Mammary epithelial cell (primary cell): ENCODE results near the gene MSGN1.
"Not testable (repeated sequence)": the region's sequence is repeated elsewhere in the genome, so short reads cannot be mapped to it uniquely, and the experiment has no call there.

ENCODE experiments used
- CTCF ChIP-seq, 2 donors: IDR thresholded peaks in 1 of 2; conservative IDR thresholded peaks in 1 of 2; 2 replicates each; pipeline ENCODE4 v1.5.1; 2011 to 2012; ENCODE audit warnings: inconsistent platforms in 2 of 2, low read length in 2 of 2, mild to moderate bottlenecking in 2 of 2, control low read depth in 1 of 2, low read depth in 1 of 2; ENCODE audit not compliant: insufficient read depth in 1 of 2; ENCODE audit errors: extremely low read depth in 1 of 2
- EZH2 ChIP-seq: IDR thresholded peaks from 2 replicates; pipeline ENCODE4 v1.6.1; 2012; ENCODE audit warnings: low read length, inconsistent platforms, borderline replicate concordance

- TF ChIP-seq CTCF (conservative IDR thresholded peaks at IDR 0.05 in 1 of 2, IDR thresholded peaks at IDR 0.05 in 1 of 2; ENCODE audit: extremely low read depth in 1 of 2, insufficient read depth in 1 of 2, low read depth in 1 of 2, low read length in 2 of 2); EZH2: not testable (repeated sequence)
Observed at GRCh38 chr2:17823646-17824045, 7.4 kb downstream of the MSGN1 start.
